Endodermal cell (in vitro differentiated cells): Measurements from ENCODE around the gene MTURN. TPM values are rescaled to one million over a fixed set of nuclear protein-coding genes. Genes with fewer than 3 reads are reported as not detected.

ENCODE experiments used
- DNase-seq: peaks from one replicate; pipeline ENCODE4 v3.0.0-alpha.2; 2017
- H3K27ac ChIP-seq: 2 replicates; pipeline ENCODE4 v1.5.1; 2013; ENCODE audit warnings: mild to moderate bottlenecking, low read depth, low read length, moderate library complexity
- H3K27me3 ChIP-seq: 2 replicates; pipeline ENCODE4 v1.6.1; 2013; ENCODE audit warnings: mild to moderate bottlenecking, low read length, moderate library complexity; ENCODE audit not compliant: insufficient read depth, control insufficient read depth, poor library complexity, severe bottlenecking
- H3K36me3 ChIP-seq: 2 replicates; pipeline ENCODE4 v1.7.0; 2013; ENCODE audit warnings: mild to moderate bottlenecking, low read length, moderate library complexity; ENCODE audit not compliant: control insufficient read depth, insufficient read depth
- H3K4me1 ChIP-seq: one replicate; pipeline ENCODE4 v1.7.0; 2013; ENCODE audit warnings: low read length; ENCODE audit not compliant: control insufficient read depth, insufficient read depth
- H3K4me3 ChIP-seq: 2 replicates; pipeline ENCODE4 v1.5.1; 2013; ENCODE audit warnings: mild to moderate bottlenecking, low read length, moderate library complexity
- H3K9ac ChIP-seq: 2 replicates; pipeline ENCODE4 v1.6.1; 2013; ENCODE audit warnings: mild to moderate bottlenecking, low read length, moderate library complexity; ENCODE audit not compliant: poor library complexity, severe bottlenecking; ENCODE audit errors: extremely low read depth
- H3K9me3 ChIP-seq: 2 replicates; pipeline ENCODE4 v1.6.1; 2013; ENCODE audit warnings: mild to moderate bottlenecking, low read length, moderate library complexity; ENCODE audit not compliant: control insufficient read depth
- H3K27ac Mint-ChIP-seq: 2 replicates; pipeline ENCODE4 v1.8.0; 2020; ENCODE audit warnings: mixed read lengths
- H3K27me3 Mint-ChIP-seq: 2 replicates; pipeline ENCODE4 v1.8.0; 2021; ENCODE audit warnings: mild to moderate bottlenecking, mixed read lengths; ENCODE audit not compliant: insufficient read depth
- H3K36me3 Mint-ChIP-seq: 2 replicates; pipeline ENCODE4 v1.8.0; 2020; ENCODE audit warnings: low read depth, mixed read lengths
- H3K4me1 Mint-ChIP-seq: 2 replicates; pipeline ENCODE4 v1.8.0; 2020; ENCODE audit warnings: mixed read lengths
- H3K4me3 Mint-ChIP-seq: 2 replicates; pipeline ENCODE4 v1.8.0; 2020; ENCODE audit warnings: mild to moderate bottlenecking, moderate library complexity, mixed read lengths
- H3K9me3 Mint-ChIP-seq: 2 replicates; pipeline ENCODE4 v1.8.0; 2020; ENCODE audit warnings: mild to moderate bottlenecking, mixed read lengths
- CTCF ChIP-seq: fragments of 200-600 bp; sonication (generic); conservative IDR thresholded peaks from 2 replicates; pipeline ENCODE4 v1.5.0; 2021; ENCODE audit warnings: antibody characterized with exemption, mild to moderate bottlenecking
- WGBS, 2 experiments: methylation state at CpG; one replicate each; pipeline versions ENCODE4 v1.1.5 to v1.1.7; 2013; ENCODE audit warnings: missing lambda C conversion rate in 2 of 2, mixed read lengths in 1 of 2; ENCODE audit not compliant: insufficient coverage in 1 of 2, insufficient read length in 1 of 2; 5-methylcytosine and 5-hydroxymethylcytosine counted together
- total RNA-seq, 2 donors: library from RNA; stranded (reverse); fragmentation: NEBNext Ultra II Directional in 1 of 2; extraction: Animal tissue kit (Norgen Biotek cat#: 25700) in 1 of 2; gene quantifications; 2 replicates in 1 of 2; 3 replicates in 1 of 2; pipeline ENCODE4 v1.2.1, GENCODE V29; 2021

The MTURN gene
- total RNA-seq, 2 donors from 2014 or later: 11.2 to 12.1 TPM

GRCh38 chr7:30147785-30148184 is 13.0 kb downstream of the MTURN start:
- H3K27me3 ChIP-seq: no peaks in the 10 kb centered on the region
- H3K9me3 ChIP-seq: no peaks in the 10 kb centered on the region
- no peaks in the 10 kb centered on the region for H3K9me3 Mint-ChIP-seq
- H3K4me3 Mint-ChIP-seq: no peak overlapping the region
- no peaks in the 10 kb centered on the region for H3K27me3 Mint-ChIP-seq
- TF ChIP-seq CTCF: no peak
- H3K36me3 Mint-ChIP-seq: peaks cover 9% of the 10 kb centered on the region
- H3K4me3 ChIP-seq: no peak overlapping the region
- no peak overlapping the region for H3K27ac ChIP-seq
- H3K4me1 ChIP-seq: peaks cover 18% of the 10 kb centered on the region
- H3K36me3 ChIP-seq: peaks cover 5% of the 10 kb centered on the region
- peaks cover 14% of the 10 kb centered on the region for H3K4me1 Mint-ChIP-seq
- no peak overlapping the region for H3K9ac ChIP-seq
- no peak overlapping the region for H3K27ac Mint-ChIP-seq
- no peak for DNase-seq
- WGBS, 2 experiments: 95 to 100% methylated on average over 2 of the region's 2 CpGs

GRCh38 chr7:30148426-30148825 is 13.6 kb downstream of the MTURN start:
- H3K27ac Mint-ChIP-seq: no peak overlapping the region
- no peak overlapping the region for H3K4me3 Mint-ChIP-seq
- H3K36me3 Mint-ChIP-seq: peaks cover 11% of the 10 kb centered on the region
- Histone ChIP-seq H3K36me3 (peaks cover 5% of the 10 kb centered on the region), H3K27me3 (no peaks in the 10 kb centered on the region), H3K27ac (no peak overlapping the region), H3K9ac (no peak overlapping the region), H3K9me3 (no peaks in the 10 kb centered on the region), H3K4me1 (peaks cover 18% of the 10 kb centered on the region), H3K4me3 (no peak overlapping the region)
- WGBS, 2 experiments: 96 to 100% methylated on average over 5 of the region's 5 CpGs
- DNase-seq: no peak
- TF ChIP-seq CTCF: no peak
- no peaks in the 10 kb centered on the region for H3K9me3 Mint-ChIP-seq
- H3K4me1 Mint-ChIP-seq: peaks cover 10% of the 10 kb centered on the region
- no peaks in the 10 kb centered on the region for H3K27me3 Mint-ChIP-seq

GRCh38 chr7:30148951-30149459 is 14.2 kb downstream of the MTURN start:
- H3K9me3 ChIP-seq: no peaks in the 10 kb centered on the region
- peaks cover 10% of the 10 kb centered on the region for H3K4me1 Mint-ChIP-seq
- H3K4me3 Mint-ChIP-seq: no peak overlapping the region
- H3K27ac ChIP-seq: no peak overlapping the region
- peaks cover 5% of the 10 kb centered on the region for H3K36me3 ChIP-seq
- H3K27ac Mint-ChIP-seq: no peak overlapping the region
- no peaks in the 10 kb centered on the region for H3K9me3 Mint-ChIP-seq
- no peaks in the 10 kb centered on the region for H3K27me3 Mint-ChIP-seq
- peaks cover 18% of the 10 kb centered on the region for H3K4me1 ChIP-seq
- H3K27me3 ChIP-seq: no peaks in the 10 kb centered on the region
- no peak overlapping the region for H3K4me3 ChIP-seq
- DNase-seq: no peak
- WGBS, 2 experiments: 80 to 92% methylated on average over 6 to 13 of the region's 13 CpGs
- no peak overlapping the region for H3K9ac ChIP-seq
- H3K36me3 Mint-ChIP-seq: peaks cover 11% of the 10 kb centered on the region
- TF ChIP-seq CTCF: no peak
